Activated naive CD8-positive, alpha-beta T cell treated with anti-CD3 and anti-CD28 coated beads, Interleukin-2, amount 10 ng/mL, durations not matched to agents 7 days and 5 days (primary cell): ENCODE measurements around the gene COTL1. TPM values are rescaled to one million over a fixed set of nuclear protein-coding genes. Genes with fewer than 3 reads are reported as not detected.
A peak's percentile ranks its signal among the peaks of the same experiment; 100 is the strongest.

Experiments
- ATAC-seq: fragments of 150-1000 bp; cut with Tn5 transposase; one replicate; pipeline ENCODE4 v1.10.0; 2021; ENCODE audit warnings: low read depth, moderate library complexity
- POLR2A ChIA-PET: fragments of 350-600 bp; sonication (Branson Sonifier 250); formaldehyde crosslinking; loops from one replicate; lab custom pipeline; 2021; ENCODE audit warnings: antibody characterized with exemption; lab: Charles Lee
- DNase-seq: peaks from one replicate; pipeline ENCODE4 v3.0.0; 2021
- H3K27ac Mint-ChIP-seq: one replicate; pipeline ENCODE4 v1.8.0; 2022; ENCODE audit warnings: mild to moderate bottlenecking, mixed read lengths
- H3K27me3 Mint-ChIP-seq: one replicate; pipeline ENCODE4 v1.8.0; 2022; ENCODE audit warnings: mild to moderate bottlenecking, moderate library complexity, mixed read lengths
- H3K36me3 Mint-ChIP-seq: one replicate; pipeline ENCODE4 v1.8.0; 2021; ENCODE audit warnings: mild to moderate bottlenecking, mixed read lengths
- H3K4me1 Mint-ChIP-seq: one replicate; pipeline ENCODE4 v1.8.0; 2021; ENCODE audit warnings: mixed read lengths
- H3K4me3 Mint-ChIP-seq: one replicate; pipeline ENCODE4 v1.8.0; 2022; ENCODE audit warnings: mild to moderate bottlenecking, moderate library complexity, mixed read lengths
- H3K9me3 Mint-ChIP-seq: one replicate; pipeline ENCODE4 v1.8.0; 2021; ENCODE audit warnings: mixed read lengths
- total RNA-seq, 2 experiments: library from RNA; stranded (reverse); gene quantifications; one replicate each; pipeline ENCODE4 v1.2.3, GENCODE V29; 2021

Gene COTL1
- total RNA-seq, 2 experiments from 2014 or later = 657 to 664 TPM

GRCh38 chr16:84596801-84597527, 20.9 kb downstream of the COTL1 start:
- DNase-seq = no peak
- POLR2A ChIA-PET = interaction anchor here (0.6 to 7.1 kb wide), 10 partner anchors 11 to 83 kb away, joined by 3 to 105 read pairs (median 20); partner anchors contain the start of gene COTL1
- peak overlapping the region; percentile 93 for H3K27ac Mint-ChIP-seq
- H3K4me3 Mint-ChIP-seq = peak overlapping the region; percentile 78
- H3K9me3 Mint-ChIP-seq = no peaks in the 10 kb centered on the region
- no peaks in the 10 kb centered on the region for H3K27me3 Mint-ChIP-seq
- no peak for ATAC-seq
- H3K4me1 Mint-ChIP-seq = peaks cover 87% of the 10 kb centered on the region
- H3K36me3 Mint-ChIP-seq = peaks cover 49% of the 10 kb centered on the region

- Mint-ChIP-seq H3K27me3 (no peaks in the 10 kb centered on the region), H3K27ac (peak overlapping the region; percentile 93), H3K4me1 (peaks cover 81% of the 10 kb centered on the region), H3K9me3 (no peaks in the 10 kb centered on the region), H3K36me3 (peaks cover 46% of the 10 kb centered on the region), H3K4me3 (peak overlapping the region; percentile 78)
- ATAC-seq = no peak
- no peak for DNase-seq
- POLR2A ChIA-PET = interaction anchor here (0.6 to 7.1 kb wide), 6 partner anchors 11 to 82 kb away, joined by 3 to 105 read pairs (median 19); partner anchors contain the start of gene COTL1
These were observed 21.7 kb downstream of the COTL1 start for GRCh38 chr16:84596161-84596560.

GRCh38 chr16:84595052-84595481, 22.8 kb downstream of the COTL1 start:
- Mint-ChIP-seq H3K36me3 (peaks cover 50% of the 10 kb centered on the region), H3K9me3 (no peaks in the 10 kb centered on the region), H3K27me3 (no peaks in the 10 kb centered on the region), H3K4me1 (peaks cover 73% of the 10 kb centered on the region), H3K4me3 (peak overlapping the region; percentile 86), H3K27ac (peak overlapping the region; percentile 85)
- DNase-seq (no peak), ATAC-seq (no peak)
- POLR2A ChIA-PET = interaction anchor here (1.1 to 2.0 kb wide), 4 partner anchors 12 to 80 kb away, joined by 4 to 24 read pairs (median 12); no protein-coding TSS in a partner anchor

- H3K36me3 Mint-ChIP-seq = peaks cover 50% of the 10 kb centered on the region
- H3K27me3 Mint-ChIP-seq = no peaks in the 10 kb centered on the region
- peaks cover 69% of the 10 kb centered on the region for H3K4me1 Mint-ChIP-seq
- DNase-seq = no peak
- POLR2A ChIA-PET = interaction anchor here (0.9 to 2.9 kb wide), 9 partner anchors 10 to 80 kb away, joined by 3 to 32 read pairs (median 9); partner anchors contain the start of gene COTL1
- peak; percentile 5 for ATAC-seq
- H3K27ac Mint-ChIP-seq = peak overlapping the region; percentile 85
- H3K4me3 Mint-ChIP-seq = peak overlapping the region; percentile 86
- H3K9me3 Mint-ChIP-seq = no peaks in the 10 kb centered on the region
These were observed 23.2 kb downstream of the COTL1 start for GRCh38 chr16:84594725-84595038.

GRCh38 chr16:84593825-84594724, 23.8 kb downstream of the COTL1 start:
- POLR2A ChIA-PET = interaction anchor here (0.6 to 2.9 kb wide), 12 partner anchors 9 to 79 kb away, joined by 3 to 32 read pairs (median 6); partner anchors contain the start of gene COTL1
- peak overlapping the region; percentile 86 for H3K4me3 Mint-ChIP-seq
- H3K27ac Mint-ChIP-seq = peak overlapping the region; percentile 85
- no peaks in the 10 kb centered on the region for H3K9me3 Mint-ChIP-seq
- H3K4me1 Mint-ChIP-seq = peaks cover 65% of the 10 kb centered on the region
- H3K27me3 Mint-ChIP-seq = no peaks in the 10 kb centered on the region
- ATAC-seq (peak; percentile 87), DNase-seq (peak; percentile 82)
- peaks cover 49% of the 10 kb centered on the region for H3K36me3 Mint-ChIP-seq

DNA sequence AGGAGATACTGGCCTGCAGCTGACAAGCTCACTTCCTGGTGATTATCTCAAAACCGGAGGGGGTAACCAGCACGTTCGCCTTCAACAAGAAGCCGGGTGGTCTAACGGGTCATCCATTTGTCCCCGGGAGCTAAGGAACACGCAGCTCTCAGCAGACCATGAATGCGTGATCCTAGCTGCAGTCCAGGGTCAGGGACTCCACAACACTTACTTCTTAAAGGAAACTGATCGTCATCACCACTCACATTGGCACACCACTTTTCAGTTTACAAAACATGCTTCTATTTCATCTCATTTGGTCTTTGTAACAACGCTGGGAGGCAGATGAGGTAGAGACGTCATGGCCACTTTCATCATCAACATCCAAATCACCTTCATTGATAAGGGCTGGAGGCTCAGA, 25.2 kb downstream of the COTL1 start:
- H3K4me3 Mint-ChIP-seq = no peak overlapping the region
- H3K9me3 Mint-ChIP-seq = no peaks in the 10 kb centered on the region
- DNase-seq (no peak), ATAC-seq (no peak)
- peaks cover 53% of the 10 kb centered on the region for H3K36me3 Mint-ChIP-seq
- POLR2A ChIA-PET = interaction anchor here (0.6 to 2.9 kb wide), 4 partner anchors 14 to 74 kb away, joined by 3 to 32 read pairs (median 4); no protein-coding TSS in a partner anchor
- no peaks in the 10 kb centered on the region for H3K27me3 Mint-ChIP-seq
- peak overlapping the region; percentile 13 for H3K27ac Mint-ChIP-seq
- peaks cover 60% of the 10 kb centered on the region for H3K4me1 Mint-ChIP-seq

DNA sequence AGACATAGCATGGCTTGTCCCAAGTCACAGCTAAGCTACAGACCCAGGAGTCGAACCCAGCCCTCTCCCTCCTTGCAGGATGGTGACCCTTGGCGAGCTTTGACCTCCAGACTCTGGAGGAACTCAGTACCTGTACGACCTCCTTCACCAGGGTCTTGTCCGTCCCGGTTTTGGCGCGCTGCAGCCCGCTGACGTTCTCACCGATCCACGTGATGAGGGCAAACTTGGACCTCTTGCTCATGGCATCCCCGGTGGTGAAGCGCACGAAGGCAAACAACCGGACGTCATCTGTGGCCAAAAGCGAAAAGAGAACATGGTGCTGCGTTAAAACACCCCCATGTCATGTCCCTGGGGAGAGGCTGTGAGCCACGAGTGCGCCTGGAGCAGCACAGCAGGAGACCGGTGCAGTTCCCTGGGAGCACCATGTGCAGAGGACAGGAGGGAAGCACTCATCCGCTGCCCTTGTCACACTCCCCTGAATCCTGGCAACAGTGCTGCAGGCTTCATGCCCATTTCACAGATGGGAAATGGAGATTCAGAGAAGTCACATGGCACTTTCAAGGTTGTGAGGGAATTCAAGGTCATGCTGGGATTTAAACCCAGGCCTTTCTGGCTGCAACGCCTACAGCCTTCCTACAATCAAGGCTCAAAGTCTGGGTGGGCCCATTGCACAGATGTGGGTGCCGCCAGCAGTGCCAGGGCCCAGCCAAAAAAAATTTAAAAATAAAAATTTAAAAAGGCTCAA, 27.7 kb downstream of the COTL1 start:
- Mint-ChIP-seq H3K4me3 (no peak overlapping the region), H3K36me3 (peaks cover 50% of the 10 kb centered on the region), H3K27ac (no peak overlapping the region), H3K27me3 (no peaks in the 10 kb centered on the region), H3K9me3 (no peaks in the 10 kb centered on the region), H3K4me1 (peaks cover 46% of the 10 kb centered on the region)
- ATAC-seq (no peak), DNase-seq (no peak)
- POLR2A ChIA-PET = no interaction called here

- DNase-seq (no peak), ATAC-seq (no peak)
- POLR2A ChIA-PET = no interaction called here
- Mint-ChIP-seq H3K36me3 (peaks cover 46% of the 10 kb centered on the region), H3K9me3 (no peaks in the 10 kb centered on the region), H3K4me1 (peaks cover 34% of the 10 kb centered on the region), H3K27me3 (no peaks in the 10 kb centered on the region), H3K27ac (peak overlapping the region; percentile 24), H3K4me3 (no peak overlapping the region)
These were observed 28.9 kb downstream of the COTL1 start for GRCh38 chr16:84588991-84589390.

DNA sequence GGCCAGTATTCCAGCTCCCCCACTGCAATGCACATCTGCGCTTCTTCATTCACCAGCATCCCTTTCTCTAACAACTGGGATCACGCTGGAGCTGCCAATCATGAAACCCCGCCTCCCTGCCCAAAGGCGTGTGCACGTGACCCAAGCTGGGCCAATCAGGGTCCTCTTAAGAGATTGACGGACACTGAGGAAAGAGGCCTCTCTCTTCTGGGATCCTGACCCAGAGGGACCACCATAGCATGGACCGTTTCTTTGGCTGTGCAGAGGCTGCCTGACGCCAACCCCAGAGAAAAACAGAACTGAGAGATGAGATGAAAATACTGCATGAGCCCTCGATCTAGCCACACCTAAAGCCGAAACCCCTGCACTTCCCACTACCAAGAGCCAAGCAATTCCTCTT, 32.0 kb downstream of the COTL1 start:
- POLR2A ChIA-PET = interaction anchor here (1.1 kb wide), 1 partner anchor 23 kb away, joined by 3 read pairs; no protein-coding TSS in a partner anchor
- DNase-seq = no peak

GRCh38 chr16:84585467-84585866, 32.4 kb downstream of the COTL1 start:
- Mint-ChIP-seq H3K36me3 (peaks cover 41% of the 10 kb centered on the region), H3K4me3 (no peak overlapping the region), H3K27ac (peak overlapping the region; percentile 44), H3K27me3 (no peaks in the 10 kb centered on the region), H3K4me1 (peaks cover 25% of the 10 kb centered on the region), H3K9me3 (no peaks in the 10 kb centered on the region)
- no peak for ATAC-seq
- POLR2A ChIA-PET = interaction anchor here (1.0 to 1.5 kb wide), 4 partner anchors 9 to 71 kb away, joined by 3 to 5 read pairs (median 4); no protein-coding TSS in a partner anchor
- no peak for DNase-seq

More for the DNA sequence above, 32.0 kb downstream of the COTL1 start:
- no peak overlapping the region for H3K27ac Mint-ChIP-seq
- no peaks in the 10 kb centered on the region for H3K27me3 Mint-ChIP-seq
- H3K36me3 Mint-ChIP-seq = peaks cover 42% of the 10 kb centered on the region
- H3K4me1 Mint-ChIP-seq = peaks cover 27% of the 10 kb centered on the region
- no peaks in the 10 kb centered on the region for H3K9me3 Mint-ChIP-seq
- no peak for ATAC-seq
- H3K4me3 Mint-ChIP-seq = no peak overlapping the region

DNA sequence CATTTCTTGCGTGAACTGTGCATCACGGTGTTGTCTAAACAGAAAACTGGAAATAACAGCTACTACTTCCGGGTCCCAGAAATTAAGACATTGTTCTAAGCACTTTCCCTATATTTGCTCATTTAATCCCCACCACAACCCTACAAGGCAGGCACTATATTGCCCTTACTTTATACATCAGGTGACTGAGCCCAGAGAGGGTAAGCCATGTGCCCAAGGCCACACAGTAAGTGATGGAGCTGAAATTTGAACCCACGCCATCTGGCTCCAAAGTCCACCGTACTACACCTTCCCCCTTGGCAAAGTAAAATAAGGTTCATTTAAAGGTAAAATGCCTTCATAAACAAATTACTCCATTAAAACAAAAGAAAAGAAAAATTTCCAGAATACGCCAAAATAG, 33.2 kb downstream of the COTL1 start:
- Mint-ChIP-seq H3K9me3 (no peaks in the 10 kb centered on the region), H3K36me3 (peaks cover 40% of the 10 kb centered on the region), H3K4me1 (peaks cover 30% of the 10 kb centered on the region), H3K4me3 (no peak overlapping the region), H3K27me3 (no peaks in the 10 kb centered on the region), H3K27ac (peak overlapping the region; percentile 10)
- DNase-seq = no peak
- POLR2A ChIA-PET = interaction anchor here (0.8 to 1.5 kb wide), 5 partner anchors 9 to 71 kb away, joined by 3 to 5 read pairs (median 3); no protein-coding TSS in a partner anchor
- ATAC-seq = no peak

GRCh38 chr16:84583995-84584394, 33.9 kb downstream of the COTL1 start:
- POLR2A ChIA-PET = interaction anchor here (0.8 to 1.5 kb wide), 3 partner anchors 10 to 30 kb away, joined by 3 to 5 read pairs (median 3); no protein-coding TSS in a partner anchor
- DNase-seq (no peak), ATAC-seq (no peak)
- peaks cover 32% of the 10 kb centered on the region for H3K4me1 Mint-ChIP-seq
- no peak overlapping the region for H3K27ac Mint-ChIP-seq
- no peaks in the 10 kb centered on the region for H3K9me3 Mint-ChIP-seq
- H3K27me3 Mint-ChIP-seq = no peaks in the 10 kb centered on the region
- H3K4me3 Mint-ChIP-seq = no peak overlapping the region
- peaks cover 42% of the 10 kb centered on the region for H3K36me3 Mint-ChIP-seq
